DND-41 (cell line): ENCODE data around the gene CEP70.
"Not testable (repeated sequence)": the region's sequence is repeated elsewhere in the genome, so short reads cannot be mapped to it uniquely, and the experiment has no call there.

Experiments used
- ATAC-seq: fragments of 200-7000 bp; cut with Tn5 transposase; 3 replicates; pipeline ENCODE4 v1.9.1; 2021; ENCODE audit warnings: low read depth; ENCODE audit not compliant: insufficient read depth
- DNase-seq: peaks from one replicate; pipeline ENCODE4 v3.0.0-alpha.2; 2020
- H2AFZ ChIP-seq: 2 replicates; pipeline ENCODE4 v1.6.0; 2012; ENCODE audit warnings: low read depth, low read length
- H3K27ac ChIP-seq: 2 replicates; pipeline ENCODE4 v1.5.1; 2012; ENCODE audit warnings: low read length, inconsistent platforms
- H3K27me3 ChIP-seq: fragments of 200-600 bp; sonication (generic); 2 replicates; pipeline ENCODE4 v1.6.0; 2012; ENCODE audit warnings: low read length, mild to moderate bottlenecking, inconsistent platforms; ENCODE audit not compliant: insufficient read depth, poor library complexity
- H3K36me3 ChIP-seq: 2 replicates; pipeline ENCODE4 v1.5.1; 2012; ENCODE audit warnings: low read length, inconsistent platforms; ENCODE audit not compliant: insufficient read depth
- H3K4me1 ChIP-seq: 2 replicates; pipeline ENCODE4 v1.5.1; 2012; ENCODE audit warnings: mild to moderate bottlenecking, low read length; ENCODE audit not compliant: insufficient read depth
- H3K4me2 ChIP-seq: 2 replicates; pipeline ENCODE4 v1.6.0; 2012; ENCODE audit warnings: mild to moderate bottlenecking, moderate library complexity, low read length, inconsistent platforms; ENCODE audit not compliant: insufficient read depth
- H3K4me3 ChIP-seq, 2 experiments: fragments of 200-600 bp in 1 of 2; shearing (Covaris generic) in 1 of 2; 2 replicates each; pipeline ENCODE4 v1.5.1; 2012 to 2016; ENCODE audit warnings: inconsistent platforms in 2 of 2, low read length in 2 of 2, mild to moderate bottlenecking in 2 of 2, low read depth in 1 of 2, moderate library complexity in 1 of 2
- H3K79me2 ChIP-seq: 2 replicates; pipeline ENCODE4 v1.6.0; 2012; ENCODE audit warnings: low read length, inconsistent platforms; ENCODE audit not compliant: insufficient read depth
- H3K9ac ChIP-seq: 2 replicates; pipeline ENCODE4 v1.6.0; 2012; ENCODE audit warnings: low read depth, mild to moderate bottlenecking, inconsistent platforms, low read length, moderate library complexity
- H3K9me3 ChIP-seq: 2 replicates; pipeline ENCODE4 v1.5.1; 2012; ENCODE audit warnings: low read length, moderate library complexity, mild to moderate bottlenecking, inconsistent platforms; ENCODE audit not compliant: insufficient read depth, severe bottlenecking
- H4K20me1 ChIP-seq: 2 replicates; pipeline ENCODE4 v1.6.0; 2012; ENCODE audit warnings: low read length; ENCODE audit not compliant: insufficient read depth
- CTCF ChIP-seq: IDR thresholded peaks from 2 replicates; pipeline ENCODE4 v1.5.1; 2012; ENCODE audit warnings: borderline replicate concordance, low read length, moderate library complexity, mild to moderate bottlenecking; ENCODE audit not compliant: poor library complexity, severe bottlenecking; ENCODE audit errors: extremely low read depth
- EZH2 ChIP-seq: IDR thresholded peaks from 3 replicates; pipeline ENCODE4 v1.6.1; 2012; ENCODE audit warnings: borderline replicate concordance, low read depth, mild to moderate bottlenecking, moderate library complexity, low read length, inconsistent platforms; ENCODE audit not compliant: severe bottlenecking

Gene CEP70

GRCh38 chr3:138560501-138560900, 33.6 kb downstream of the CEP70 start:
- Histone ChIP-seq H2AFZ (no peak overlapping the region), H3K4me3 (no peak overlapping the region), H3K9ac (no peak overlapping the region), H3K9me3 (peaks cover 28% of the 10 kb centered on the region), H3K4me2 (no peak overlapping the region), H3K4me1 (no peaks in the 10 kb centered on the region), H4K20me1 (no peaks in the 10 kb centered on the region), H3K27ac (no peak overlapping the region), H3K27me3 (no peaks in the 10 kb centered on the region), H3K79me2 (peaks cover 5% of the 10 kb centered on the region; the same call in 1 of the 2 replicates), H3K36me3 (peaks cover 32% of the 10 kb centered on the region)
- TF ChIP-seq EZH2 (no peak), CTCF (no peak)
- ATAC-seq (no peak), DNase-seq (no peak)

- no peak overlapping the region for H3K27ac ChIP-seq
- peaks cover 28% of the 10 kb centered on the region for H3K9me3 ChIP-seq
- H3K79me2 ChIP-seq = peaks cover 5% of the 10 kb centered on the region; the same call in 1 of the 2 replicates
- H2AFZ ChIP-seq = no peak overlapping the region
- no peaks in the 10 kb centered on the region for H4K20me1 ChIP-seq
- no peaks in the 10 kb centered on the region for H3K27me3 ChIP-seq
- H3K36me3 ChIP-seq = peaks cover 32% of the 10 kb centered on the region
- H3K4me2 ChIP-seq = no peak overlapping the region
- H3K4me3 ChIP-seq = no peak overlapping the region
- no peaks in the 10 kb centered on the region for H3K4me1 ChIP-seq
- TF ChIP-seq CTCF (no peak), EZH2 (no peak)
- no peak overlapping the region for H3K9ac ChIP-seq
- ATAC-seq (no peak), DNase-seq (no peak)
Measured at GRCh38 chr3:138559134-138559533, 34.9 kb downstream of the CEP70 start.

DNA sequence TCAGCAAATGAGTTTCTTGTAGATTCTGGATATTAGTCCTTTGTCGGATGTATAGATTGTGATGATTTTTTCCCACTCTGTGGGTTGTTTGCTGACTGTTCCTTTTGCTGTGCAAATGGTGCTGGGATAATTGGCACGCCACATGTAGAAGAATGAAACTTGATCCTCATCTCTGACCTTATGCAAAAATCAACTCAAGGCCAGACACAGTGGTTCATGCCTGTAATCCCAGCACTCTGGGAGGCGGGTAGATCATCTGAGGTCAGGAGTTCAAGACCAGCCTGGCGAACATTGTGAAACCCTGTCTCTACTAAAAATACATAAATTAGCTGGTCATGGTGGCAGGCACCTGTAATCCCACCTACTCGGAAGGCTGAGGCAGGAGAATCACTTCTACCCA, 39.3 kb downstream of the CEP70 start:
- peaks cover 15% of the 10 kb centered on the region for H3K9me3 ChIP-seq
- not testable (repeated sequence) for DNase-seq, H4K20me1 ChIP-seq, H3K27me3 ChIP-seq, H3K27ac ChIP-seq, H3K4me1 ChIP-seq, H3K9ac ChIP-seq, H3K79me2 ChIP-seq, H2AFZ ChIP-seq, H3K4me3 ChIP-seq, ATAC-seq, H3K4me2 ChIP-seq
- H3K36me3 ChIP-seq = peaks cover 21% of the 10 kb centered on the region

DNA sequence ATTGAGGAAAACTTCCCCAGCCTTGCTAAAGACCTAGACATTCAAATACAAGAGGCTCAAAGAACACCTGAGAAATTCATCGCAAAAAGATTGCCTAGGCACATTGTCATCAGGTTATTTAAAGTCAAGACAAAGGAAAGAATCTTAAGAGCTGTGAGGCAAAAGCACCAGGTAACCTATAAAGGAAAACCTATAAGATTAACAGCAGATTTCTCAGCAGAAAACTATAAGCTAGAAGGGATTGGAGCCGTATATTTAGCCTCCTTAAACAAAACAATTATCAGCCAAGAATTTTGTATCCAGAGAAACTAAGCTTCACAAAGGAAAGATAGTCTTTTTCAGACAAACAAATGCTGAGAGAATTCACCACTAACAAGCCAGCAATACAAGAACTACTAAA, 43.1 kb downstream of the CEP70 start:
- not testable (repeated sequence) for H3K4me3 ChIP-seq

More for the DNA sequence above, 43.1 kb downstream of the CEP70 start:
- not testable (repeated sequence) for H4K20me1 ChIP-seq, ATAC-seq, H3K9ac ChIP-seq, H3K4me2 ChIP-seq, H2AFZ ChIP-seq, H3K27me3 ChIP-seq, H3K4me1 ChIP-seq, H3K27ac ChIP-seq, DNase-seq, H3K79me2 ChIP-seq
- Histone ChIP-seq H3K36me3 (peaks cover 43% of the 10 kb centered on the region), H3K9me3 (peaks cover 35% of the 10 kb centered on the region)
